GM18907 (cell line): Measurements from ENCODE around the gene EPSTI1.
"Not testable (repeated sequence)": the region's sequence is repeated elsewhere in the genome, so short reads cannot be mapped to it uniquely, and the experiment has no call there.

Source experiments
- ATAC-seq: cut with Tn5 transposase; IDR thresholded peaks from one replicate; pipeline ENCODE4 v1.9.1; 2021; ENCODE audit warnings: mild to moderate bottlenecking, moderate library complexity; ENCODE audit not compliant: unreplicated experiment

EPSTI1 gene

DNA sequence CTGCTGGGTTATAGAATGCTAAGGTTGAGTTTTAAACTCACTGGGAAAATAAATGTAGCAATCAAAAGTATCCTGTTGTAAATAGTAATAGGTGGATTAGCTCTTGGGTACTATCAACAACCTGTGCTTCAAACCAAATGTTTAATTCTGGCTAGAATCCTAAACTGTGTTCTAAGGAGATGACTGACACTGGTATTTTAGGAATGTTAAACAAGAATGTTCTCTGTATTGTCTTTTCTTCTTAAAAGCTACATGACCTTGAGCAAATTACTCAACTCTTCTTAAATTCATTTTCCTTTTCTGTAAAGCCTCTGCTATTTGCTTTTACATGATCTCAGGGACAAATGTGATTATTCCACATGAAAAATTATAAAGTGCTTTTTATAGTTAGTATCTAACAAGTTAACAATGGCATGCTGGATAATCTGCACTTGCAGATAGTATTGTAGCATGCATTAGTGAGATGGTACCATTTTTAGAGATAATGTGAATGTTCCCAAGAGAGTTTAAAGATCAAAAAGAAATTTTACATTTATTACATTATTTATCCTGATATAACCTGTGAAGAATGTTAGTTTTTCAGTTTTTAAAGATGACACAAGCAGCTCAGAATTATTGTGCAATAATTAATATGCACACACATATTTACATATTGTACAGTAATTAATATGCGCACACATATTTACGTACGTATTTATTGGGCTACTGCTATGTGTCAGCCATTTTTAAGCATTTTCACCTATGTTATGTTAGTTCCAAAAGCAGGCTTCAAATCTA, 13.6 kb upstream of the EPSTI1 start:
- ATAC-seq, result no peak

DNA sequence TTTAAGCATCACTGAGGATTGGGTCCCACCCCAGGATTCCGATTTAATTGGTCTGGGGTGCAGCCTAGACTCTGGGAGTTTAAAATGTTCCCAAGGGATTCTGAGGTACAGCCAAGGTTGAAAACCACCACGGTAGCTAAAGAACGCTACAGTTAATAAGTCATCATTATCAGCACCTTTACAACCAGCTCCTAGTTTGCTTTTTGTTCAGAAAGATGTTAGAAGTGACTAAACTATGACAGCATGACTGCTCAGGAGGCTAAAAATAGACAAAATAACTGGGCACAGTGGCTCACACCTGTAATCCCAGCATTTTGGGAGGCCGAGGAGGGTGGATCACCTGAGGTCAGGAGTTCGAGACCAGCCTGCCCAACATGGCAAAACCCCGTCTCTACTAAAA, 11.7 kb upstream of the EPSTI1 start:
- ATAC-seq, result no peak

GRCh38 chr13:43003010-43003409, 11.0 kb upstream of the EPSTI1 start:
- no peak for ATAC-seq

DNA sequence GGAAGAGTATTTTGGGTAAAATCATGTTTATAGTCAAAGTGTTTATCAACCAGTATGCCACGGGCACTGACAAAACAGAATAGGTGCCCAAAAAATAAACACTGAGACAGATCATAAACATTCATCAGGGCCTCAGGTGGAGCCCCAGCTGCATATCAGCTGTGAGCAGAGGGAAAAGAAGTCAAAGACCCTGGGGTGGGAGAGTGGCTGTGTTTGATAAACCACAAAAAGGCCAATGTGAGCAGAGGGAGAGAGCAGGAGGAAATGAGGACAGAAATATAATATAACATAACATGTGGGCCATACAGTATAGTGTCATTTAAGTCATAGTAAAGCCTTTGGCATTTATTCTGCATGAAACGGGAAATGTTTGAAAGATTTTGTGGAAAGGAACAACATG, 10.0 kb upstream of the EPSTI1 start:
- no peak for ATAC-seq

DNA sequence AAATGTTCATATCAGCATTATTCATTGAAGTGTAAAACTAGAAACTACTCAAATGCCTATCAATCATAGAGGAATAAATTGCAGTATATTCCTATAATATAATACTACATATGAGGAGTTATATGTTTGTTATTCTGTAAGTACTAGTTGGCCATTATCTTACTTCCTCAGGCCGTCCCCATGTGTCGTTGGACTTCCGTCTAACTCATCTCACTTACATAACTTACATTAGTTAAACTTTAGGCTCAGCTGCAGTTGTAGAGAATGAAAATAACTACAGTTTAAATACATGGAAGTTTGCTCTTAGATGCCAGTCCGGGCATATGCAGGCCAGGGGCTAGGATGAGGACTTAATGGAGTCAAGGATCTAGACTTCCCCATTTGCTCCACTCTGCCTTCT, 8.6 kb upstream of the EPSTI1 start:
- no peak for ATAC-seq

DNA sequence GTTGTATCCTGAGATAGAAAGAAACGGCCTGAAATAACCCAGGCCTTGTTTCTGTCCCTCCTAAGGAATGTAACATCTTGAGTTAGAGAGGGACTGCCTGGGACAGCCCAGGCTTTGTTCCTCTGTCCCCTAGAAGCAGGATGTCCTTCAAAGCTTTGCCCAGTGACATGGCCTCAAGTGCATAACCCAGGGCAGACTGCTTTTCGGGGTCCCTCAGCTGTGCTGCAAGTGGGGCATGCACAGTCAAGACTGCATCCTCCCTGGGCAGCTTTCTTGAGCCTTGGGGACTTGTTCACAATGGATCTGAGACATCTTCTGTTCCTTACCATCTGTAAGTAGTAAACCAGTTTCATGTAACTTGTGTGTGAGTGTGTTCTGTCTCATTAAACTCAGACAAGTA, 7.5 kb upstream of the EPSTI1 start:
- ATAC-seq, result no peak

GRCh38 chr13:42997381-42997780, 5.3 kb upstream of the EPSTI1 start:
- ATAC-seq, result peak; percentile 51

DNA sequence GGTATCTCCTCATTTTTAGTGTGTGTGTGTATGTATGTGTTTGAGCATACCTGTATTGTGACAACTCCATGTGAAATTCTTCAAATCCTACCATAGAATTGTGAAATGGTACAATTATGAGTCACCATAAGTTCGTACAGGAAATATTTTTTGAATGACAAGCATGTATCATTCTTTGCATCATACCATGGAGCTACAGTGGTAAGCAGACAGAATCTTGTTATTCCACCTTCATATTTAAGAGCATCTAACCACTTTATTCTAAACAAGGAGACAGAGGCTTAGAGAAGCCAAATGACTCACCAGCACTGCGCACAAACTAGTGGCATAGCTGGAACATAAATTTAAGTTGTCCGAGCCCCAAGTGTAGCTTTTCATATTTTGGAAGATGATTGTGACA, 4.5 kb upstream of the EPSTI1 start:
- no peak for ATAC-seq

DNA sequence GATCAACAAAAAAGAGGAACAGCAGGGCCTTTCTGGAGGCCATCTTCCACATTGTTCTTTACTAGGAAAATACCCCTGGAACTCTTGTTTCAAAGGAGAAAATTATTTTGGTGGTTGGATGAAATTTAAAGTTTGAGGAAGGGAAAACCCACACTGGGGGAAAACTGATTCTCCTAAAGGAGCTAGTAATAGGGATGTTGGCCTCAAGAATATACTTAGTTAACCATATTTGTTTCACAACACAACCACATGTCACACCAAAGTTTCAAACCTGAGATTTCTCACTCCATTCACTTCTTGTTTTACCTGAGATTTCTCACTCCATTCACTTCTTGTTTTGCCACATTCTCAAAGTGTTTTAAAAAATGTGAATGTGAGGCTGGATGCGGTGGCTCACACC, 2.8 kb upstream of the EPSTI1 start:
- ATAC-seq, result no peak

DNA sequence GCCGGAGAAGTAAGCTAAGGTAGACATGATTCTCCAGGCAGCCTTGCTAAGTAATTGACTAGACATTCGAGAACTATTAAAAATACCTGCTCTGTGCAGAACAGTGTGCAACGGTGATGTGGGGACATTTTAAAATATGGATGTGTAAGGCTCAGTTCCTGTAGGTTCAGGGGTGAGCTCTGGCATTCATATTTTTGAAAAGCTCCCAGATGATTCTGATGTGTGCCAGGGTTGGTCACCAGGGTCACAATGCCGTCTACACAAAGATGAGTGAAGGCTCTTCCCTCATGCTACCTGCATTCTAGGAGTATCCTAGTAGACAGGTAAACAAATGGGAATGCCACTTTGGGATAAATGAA, 702 bp upstream of the EPSTI1 start:
- ATAC-seq, result peak; percentile 1

DNA sequence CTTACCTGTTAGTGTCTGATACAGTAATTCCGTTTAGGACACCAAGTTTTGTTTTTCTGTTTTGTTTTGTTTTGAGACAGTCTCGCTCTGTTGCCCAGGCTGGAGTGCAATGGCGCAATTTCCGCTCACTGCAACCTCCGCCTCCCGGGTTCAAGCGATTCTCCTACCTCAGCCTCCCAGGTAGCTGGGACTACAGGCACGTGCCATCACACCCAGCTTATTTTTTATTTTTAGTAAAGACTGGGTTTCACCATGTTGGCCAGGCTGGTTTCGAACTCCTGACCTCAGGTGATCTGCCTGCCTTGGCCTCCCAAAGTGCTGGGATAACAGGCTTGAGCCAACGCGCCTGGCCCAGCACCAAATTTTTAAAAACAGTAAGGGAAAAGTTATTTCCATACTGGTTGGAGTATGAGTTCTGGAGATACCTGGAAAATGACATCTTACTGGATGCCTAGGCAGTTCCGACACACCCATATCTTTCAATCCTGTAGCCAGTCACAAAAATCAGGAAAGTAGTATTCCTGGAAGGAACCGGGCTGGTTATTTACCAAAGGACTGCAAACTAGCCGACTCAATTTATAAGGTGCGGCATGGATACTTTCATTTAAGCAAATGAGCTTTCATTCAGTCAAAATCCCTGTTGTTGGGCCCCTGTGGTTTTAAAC, 676 bp downstream of the EPSTI1 start:
- ATAC-seq, result not testable (repeated sequence)

- no peak for ATAC-seq
These were observed 1.5 kb downstream of the EPSTI1 start for GRCh38 chr13:42990291-42991232.

DNA sequence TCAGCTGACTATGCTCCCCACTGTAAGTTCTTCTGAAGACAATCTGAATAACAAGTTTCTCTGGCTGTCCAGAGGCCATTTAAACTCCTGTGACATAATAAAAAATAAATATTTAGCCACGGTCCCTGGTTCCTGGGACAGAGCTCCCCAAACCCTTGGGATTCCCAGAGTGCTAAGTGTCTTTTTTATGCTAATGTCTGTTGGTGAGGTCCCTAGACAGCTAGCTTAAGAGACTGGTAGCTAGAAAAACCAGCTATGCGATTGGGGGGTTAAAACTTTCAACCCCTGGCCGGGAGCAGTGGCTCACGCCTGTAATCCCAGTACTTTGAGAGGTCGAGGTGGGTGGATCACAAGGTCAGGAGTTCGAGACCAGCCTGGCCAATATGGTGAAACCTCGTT, 5.9 kb downstream of the EPSTI1 start:
- ATAC-seq, result no peak

GRCh38 chr13:42985312-42986175, 6.5 kb downstream of the EPSTI1 start:
- no peak for ATAC-seq

- no peak for ATAC-seq
These were observed 7.3 kb downstream of the EPSTI1 start for GRCh38 chr13:42984691-42985090.

GRCh38 chr13:42984026-42984425, 8.0 kb downstream of the EPSTI1 start:
- ATAC-seq, result no peak

- ATAC-seq, result no peak
These were observed 10.2 kb downstream of the EPSTI1 start for GRCh38 chr13:42981853-42982252.

DNA sequence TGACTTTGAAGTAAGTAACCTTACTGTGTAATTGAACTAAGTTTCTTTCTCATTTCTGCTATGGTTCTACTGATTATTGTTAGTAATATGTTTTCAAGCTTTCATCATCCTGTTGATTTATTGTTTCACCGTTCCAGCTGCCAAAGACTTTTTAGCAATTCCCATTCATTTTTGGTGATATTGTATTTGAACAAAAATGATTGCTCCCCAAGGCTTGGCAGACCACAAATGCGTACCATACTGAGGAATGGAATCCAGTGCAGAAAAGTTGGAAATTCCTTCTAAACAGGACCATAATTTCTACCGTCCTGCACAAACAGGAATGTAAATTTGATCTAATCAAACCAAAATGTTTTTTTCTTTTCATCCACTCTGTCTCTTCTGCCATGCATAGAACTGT, 10.7 kb downstream of the EPSTI1 start:
- no peak for ATAC-seq

- peak; percentile 71 for ATAC-seq
These were observed 14.8 kb downstream of the EPSTI1 start for GRCh38 chr13:42977219-42977659.

- ATAC-seq, result no peak
These were observed 16.0 kb downstream of the EPSTI1 start for GRCh38 chr13:42976066-42976465.

- no peak for ATAC-seq
These were observed 18.5 kb downstream of the EPSTI1 start for GRCh38 chr13:42973581-42973980.
